Neural cell (in vitro differentiated cells): ENCODE data around the gene STARD13. TPM values are rescaled to one million over a fixed set of nuclear protein-coding genes. Genes with fewer than 3 reads are reported as not detected.

Experiments
- H2AFZ ChIP-seq: fragments of 200-600, 300-800 bp; sonication (generic), shearing (Covaris generic); 2 replicates; pipeline ENCODE4 v1.6.0; 2014; ENCODE audit warnings: low read depth, mild to moderate bottlenecking, antibody characterized with exemption, low read length, moderate library complexity
- H3F3A ChIP-seq: fragments of 200-600 bp; shearing (Covaris generic); 2 replicates; pipeline ENCODE4 v1.6.1; 2016; ENCODE audit warnings: mild to moderate bottlenecking, moderate library complexity, mixed read lengths, antibody characterized with exemption, low read length; ENCODE audit not compliant: insufficient read depth, poor library complexity, severe bottlenecking
- H3K27ac ChIP-seq: fragments of 200-600, 300-800 bp; sonication (generic), shearing (Covaris generic); 2 replicates; pipeline ENCODE4 v1.5.1; 2014; ENCODE audit warnings: mild to moderate bottlenecking, low read length, moderate library complexity
- H3K27me3 ChIP-seq: fragments of 300-800, 200-600 bp; sonication (generic), shearing (Covaris generic); 2 replicates; pipeline ENCODE4 v1.6.0; 2014; ENCODE audit warnings: mild to moderate bottlenecking, low read depth, low read length, moderate library complexity; ENCODE audit not compliant: insufficient read depth
- H3K36me3 ChIP-seq: fragments of 300-800, 200-600 bp; sonication (generic), shearing (Covaris generic); 2 replicates; pipeline ENCODE4 v1.5.1; 2014; ENCODE audit warnings: mild to moderate bottlenecking, antibody characterized with exemption, low read length, moderate library complexity; ENCODE audit not compliant: insufficient read depth
- H3K4me2 ChIP-seq: fragments of 300-800, 200-600 bp; sonication (generic), shearing (Covaris generic); 2 replicates; pipeline ENCODE4 v1.6.0; 2014; ENCODE audit warnings: mild to moderate bottlenecking, low read length
- H3K4me3 ChIP-seq: fragments of 300-800, 200-600 bp; sonication (generic), shearing (Covaris generic); 2 replicates; pipeline ENCODE4 v1.5.1; 2014; ENCODE audit warnings: mild to moderate bottlenecking, low read length, moderate library complexity
- H3K79me2 ChIP-seq: fragments of 200-600 bp; shearing (Covaris generic); replicated peaks from 2 replicates; pipeline ENCODE4 v1.6.0; 2014; ENCODE audit warnings: mild to moderate bottlenecking, low read length, moderate library complexity; ENCODE audit not compliant: insufficient read depth
- H3K9ac ChIP-seq: fragments of 300-800, 200-600 bp; sonication (generic), shearing (Covaris generic); 2 replicates; pipeline ENCODE4 v1.6.1; 2016; ENCODE audit warnings: mild to moderate bottlenecking, low read length, mixed read lengths
- H3K9me2 ChIP-seq: fragments of 200-600 bp; shearing (Covaris generic); 2 replicates; pipeline ENCODE4 v1.6.1; 2016; ENCODE audit warnings: mild to moderate bottlenecking, low read length, mixed read lengths; ENCODE audit not compliant: insufficient read depth
- H3K9me3 ChIP-seq: fragments of 200-600, 300-800 bp; sonication (generic), shearing (Covaris generic); 2 replicates; pipeline ENCODE4 v1.6.1; 2016; ENCODE audit warnings: mild to moderate bottlenecking, mixed run types, low read length, moderate library complexity, mixed read lengths
- H4K20me1 ChIP-seq: fragments of 200-600 bp; shearing (Covaris generic); 2 replicates; pipeline ENCODE4 v1.6.1; 2016; ENCODE audit warnings: mild to moderate bottlenecking, mixed run types; ENCODE audit not compliant: insufficient read depth
- CTCF ChIP-seq: fragments of 450-650 bp; IDR thresholded peaks from 2 replicates; pipeline ENCODE4 v1.5.1; 2014; ENCODE audit warnings: antibody characterized with exemption, mild to moderate bottlenecking, moderate library complexity; ENCODE audit not compliant: poor library complexity, severe bottlenecking
- EP300 ChIP-seq: fragments of 450-650 bp; conservative IDR thresholded peaks from 2 replicates; pipeline ENCODE4 v1.6.1; 2014; ENCODE audit warnings: antibody characterized with exemption, mild to moderate bottlenecking, moderate library complexity; ENCODE audit not compliant: poor library complexity, severe bottlenecking
- EZH2 ChIP-seq: fragments of 200-600, 300-800 bp; shearing (Covaris generic), sonication (generic); IDR thresholded peaks from 2 replicates; pipeline ENCODE4 v1.6.1; 2014; ENCODE audit warnings: antibody characterized with exemption, low read length, borderline replicate concordance, mild to moderate bottlenecking; ENCODE audit not compliant: insufficient read depth, poor library complexity, severe bottlenecking
- MXI1 ChIP-seq: fragments of 450-650 bp; conservative IDR thresholded peaks from 2 replicates; pipeline ENCODE4 v1.6.1; 2014; ENCODE audit warnings: antibody characterized with exemption, mild to moderate bottlenecking; ENCODE audit not compliant: poor library complexity, severe bottlenecking
- POLR2AphosphoS5 ChIP-seq: IDR thresholded peaks from 2 replicates; pipeline ENCODE4 v1.6.1; 2012
- RAD21 ChIP-seq: fragments of 450-650 bp; conservative IDR thresholded peaks from 2 replicates; pipeline ENCODE4 v1.6.1; 2014; ENCODE audit warnings: antibody characterized with exemption, mild to moderate bottlenecking, moderate library complexity
- REST ChIP-seq: IDR thresholded peaks from 2 replicates; pipeline ENCODE4 v1.6.1; 2012; ENCODE audit warnings: borderline replicate concordance
- SMC3 ChIP-seq: fragments of 450-650 bp; conservative IDR thresholded peaks from 2 replicates; pipeline ENCODE4 v1.6.1; 2014; ENCODE audit warnings: antibody characterized with exemption, mild to moderate bottlenecking, moderate library complexity; ENCODE audit not compliant: poor library complexity
- TAF1 ChIP-seq: IDR thresholded peaks from 2 replicates; pipeline ENCODE4 v1.6.1; 2012; ENCODE audit warnings: low read depth
- polyA plus RNA-seq: library from polyadenylated mRNA; depleted of rRNA; stranded (reverse); fragments of >200 nt; gene quantifications from 2 replicates; pipeline ENCODE4 v1.2.3, GENCODE V29; 2014

The STARD13 gene
- polyA plus RNA-seq, 1 donor from 2014 or later: 0.05 TPM

GRCh38 chr13:33206945-33207614 is 78.5 kb downstream of the STARD13 start:
- Histone ChIP-seq H3K79me2 (no peaks in the 10 kb centered on the region), H3K9me2 (no peaks in the 10 kb centered on the region), H3K27ac (no peak overlapping the region), H3K9me3 (no peaks in the 10 kb centered on the region), H3K4me2 (no peak overlapping the region), H3K27me3 (no peaks in the 10 kb centered on the region), H3K9ac (no peak overlapping the region), H4K20me1 (no peaks in the 10 kb centered on the region), H3K4me3 (no peak overlapping the region), H3K36me3 (no peaks in the 10 kb centered on the region), H3F3A (no peaks in the 10 kb centered on the region), H2AFZ (no peak overlapping the region)
- TF ChIP-seq EP300 (no peak), EZH2 (no peak), POLR2AphosphoS5 (no peak), CTCF (no peak), RAD21 (no peak), SMC3 (no peak), REST (no peak), MXI1 (no peak), TAF1 (no peak)

GRCh38 chr13:33206425-33206824 is 79.1 kb downstream of the STARD13 start:
- Histone ChIP-seq H3F3A (no peaks in the 10 kb centered on the region), H3K79me2 (no peaks in the 10 kb centered on the region), H4K20me1 (no peaks in the 10 kb centered on the region), H3K9me2 (no peaks in the 10 kb centered on the region), H3K9me3 (no peaks in the 10 kb centered on the region), H3K4me2 (no peak overlapping the region), H3K36me3 (no peaks in the 10 kb centered on the region), H2AFZ (no peak overlapping the region), H3K27ac (no peak overlapping the region), H3K27me3 (no peaks in the 10 kb centered on the region), H3K9ac (no peak overlapping the region), H3K4me3 (no peak overlapping the region)
- TF ChIP-seq EP300 (no peak), EZH2 (no peak), REST (no peak), CTCF (no peak)
